CD4-positive, CD25-positive, alpha-beta regulatory T cell (primary cell): Measurements from ENCODE around the gene YAF2. TPM values are rescaled to one million over a fixed set of nuclear protein-coding genes. Genes with fewer than 3 reads are reported as not detected.
"Not testable (repeated sequence)": the region's sequence is repeated elsewhere in the genome, so short reads cannot be mapped to it uniquely, and the experiment has no call there.

Experiments used
- ATAC-seq, 2 donors: fragments of 150-1000 bp; cut with Tn5 transposase; one replicate each; pipeline ENCODE4 v1.10.0; 2021; ENCODE audit warnings: low read depth in 2 of 2, moderate number of reproducible peaks in 2 of 2, moderate library complexity in 1 of 2
- DNase-seq, 3 donors: peaks; one replicate each; pipeline versions ENCODE4 v3.0.0 to v3.0.0-alpha.2; 2012 to 2022; ENCODE audit warnings: mixed read lengths in 1 of 3
- H3K27ac ChIP-seq: one replicate; pipeline ENCODE4 v1.7.0; 2013; ENCODE audit warnings: mild to moderate bottlenecking, low read length; ENCODE audit not compliant: insufficient read depth, poor library complexity, severe bottlenecking
- H3K27me3 ChIP-seq: one replicate; pipeline ENCODE4 v1.7.0; 2013; ENCODE audit warnings: low read length; ENCODE audit not compliant: control insufficient read depth, insufficient read depth
- H3K36me3 ChIP-seq: one replicate; pipeline ENCODE4 v1.7.0; 2013; ENCODE audit warnings: mild to moderate bottlenecking, low read length, moderate library complexity; ENCODE audit not compliant: control insufficient read depth, insufficient read depth
- H3K4me1 ChIP-seq: 2 replicates; pipeline ENCODE4 v1.7.0; 2013; ENCODE audit warnings: mild to moderate bottlenecking, low read length; ENCODE audit not compliant: insufficient read depth, control insufficient read depth, poor library complexity, severe bottlenecking
- H3K4me3 ChIP-seq: one replicate; pipeline ENCODE4 v1.7.0; 2013; ENCODE audit warnings: low read depth, mild to moderate bottlenecking, low read length, moderate library complexity
- H3K9me3 ChIP-seq, 2 experiments: 1 replicate in 1 of 2; 2 replicates in 1 of 2; pipeline ENCODE4 v1.7.0; 2013; ENCODE audit warnings: low read length in 2 of 2, mild to moderate bottlenecking in 1 of 2, moderate library complexity in 1 of 2; ENCODE audit not compliant: control insufficient read depth in 2 of 2
- H3K27ac Mint-ChIP-seq, 3 donors: one replicate each; pipeline ENCODE4 v1.8.0; 2020 to 2022; ENCODE audit warnings: mild to moderate bottlenecking in 3 of 3, mixed read lengths in 3 of 3, moderate library complexity in 2 of 3
- H3K27me3 Mint-ChIP-seq: one replicate; pipeline ENCODE4 v1.8.0; 2022; ENCODE audit warnings: mild to moderate bottlenecking, mixed read lengths
- H3K36me3 Mint-ChIP-seq: one replicate; pipeline ENCODE4 v1.8.0; 2020; ENCODE audit warnings: mixed read lengths
- H3K4me1 Mint-ChIP-seq, 4 donors: one replicate each; pipeline ENCODE4 v1.8.0; 2020 to 2022; ENCODE audit warnings: mixed read lengths in 4 of 4, mild to moderate bottlenecking in 1 of 4
- H3K4me3 Mint-ChIP-seq, 4 donors: one replicate each; pipeline ENCODE4 v1.8.0; 2020 to 2022; ENCODE audit warnings: mild to moderate bottlenecking in 4 of 4, mixed read lengths in 4 of 4, moderate library complexity in 3 of 4
- H3K9me3 Mint-ChIP-seq, 7 donors: one replicate each; pipeline ENCODE4 v1.8.0; 2020 to 2022; ENCODE audit warnings: mixed read lengths in 7 of 7, mild to moderate bottlenecking in 3 of 7, moderate library complexity in 2 of 7
- polyA plus RNA-seq, 4 donors: library from polyadenylated mRNA; unstranded; fragments of 300-500 nt; fragmentation: Illumina TruSeq; gene quantifications; one replicate each; pipeline ENCODE4 v1.2.3, GENCODE V29; 2021
- total RNA-seq: library from RNA; stranded (reverse); gene quantifications from one replicate; pipeline ENCODE4 v1.2.3, GENCODE V29; 2022

The YAF2 gene
- total and polyA plus RNA-seq, 5 donors from 2014 or later = 14.4 to 73.3 (median 21.1) TPM

- H3K4me1 ChIP-seq = no peaks in the 10 kb centered on the region
- no peak overlapping the region for H3K4me3 ChIP-seq
- H3K9me3 ChIP-seq = no peaks in the 10 kb centered on the region
- DNase-seq (no peak), ATAC-seq (no peak)
- peaks cover 5% of the 10 kb centered on the region for H3K27me3 Mint-ChIP-seq
- peaks cover 8 to 49% (median 22%) of the 10 kb centered on the region in 4 donors for H3K4me1 Mint-ChIP-seq
- H3K9me3 Mint-ChIP-seq = no peaks in the 10 kb centered on the region
- H3K27ac Mint-ChIP-seq = peak overlapping the region in 1 of 3 donors; percentile 56
- peaks cover 23% of the 10 kb centered on the region for H3K36me3 Mint-ChIP-seq
- H3K27me3 ChIP-seq = no peaks in the 10 kb centered on the region
- peaks cover 36% of the 10 kb centered on the region for H3K36me3 ChIP-seq
- H3K27ac ChIP-seq = no peak overlapping the region
- H3K4me3 Mint-ChIP-seq = no peak overlapping the region
Observed at GRCh38 chr12:42196723-42197603, 41.1 kb downstream of the YAF2 start.

- DNase-seq = no peak
- Histone ChIP-seq H3K9me3 (no peaks in the 10 kb centered on the region), H3K4me1 (no peaks in the 10 kb centered on the region), H3K27ac (no peak overlapping the region), H3K36me3 (peaks cover 26% of the 10 kb centered on the region), H3K27me3 (no peaks in the 10 kb centered on the region), H3K4me3 (no peak overlapping the region)
- no peak for ATAC-seq
- Mint-ChIP-seq H3K4me1 (peaks cover 8 to 22% (median 17%) of the 10 kb centered on the region in 4 donors), H3K36me3 (peaks cover 17% of the 10 kb centered on the region), H3K9me3 (no peaks in the 10 kb centered on the region), H3K4me3 (no peak overlapping the region), H3K27ac (peak overlapping the region in 2 of 3 donors; percentile 9 to 48), H3K27me3 (peaks cover 5% of the 10 kb centered on the region)
Observed at GRCh38 chr12:42192686-42193085, 45.4 kb downstream of the YAF2 start.

GRCh38 chr12:42192258-42192657 is 45.8 kb downstream of the YAF2 start:
- Histone ChIP-seq H3K36me3 (peaks cover 25% of the 10 kb centered on the region), H3K9me3 (no peaks in the 10 kb centered on the region), H3K27me3 (no peaks in the 10 kb centered on the region), H3K4me1 (no peaks in the 10 kb centered on the region), H3K4me3 (no peak overlapping the region), H3K27ac (no peak overlapping the region)
- peaks cover 8 to 22% (median 16%) of the 10 kb centered on the region in 4 donors for H3K4me1 Mint-ChIP-seq
- H3K4me3 Mint-ChIP-seq = no peak overlapping the region
- DNase-seq (no peak), ATAC-seq (no peak)
- peaks cover 17% of the 10 kb centered on the region for H3K36me3 Mint-ChIP-seq
- peak overlapping the region in 1 of 3 donors; percentile 48 for H3K27ac Mint-ChIP-seq
- no peaks in the 10 kb centered on the region for H3K9me3 Mint-ChIP-seq
- H3K27me3 Mint-ChIP-seq = peaks cover 5% of the 10 kb centered on the region

GRCh38 chr12:42190376-42190775 is 47.7 kb downstream of the YAF2 start:
- no peak for DNase-seq
- peaks cover 14% of the 10 kb centered on the region for H3K36me3 Mint-ChIP-seq
- H3K27ac Mint-ChIP-seq = no peak overlapping the region
- no peaks in the 10 kb centered on the region for H3K27me3 Mint-ChIP-seq
- Histone ChIP-seq H3K27ac (no peak overlapping the region), H3K36me3 (peaks cover 16% of the 10 kb centered on the region), H3K4me1 (no peaks in the 10 kb centered on the region), H3K9me3 (no peaks in the 10 kb centered on the region), H3K4me3 (no peak overlapping the region), H3K27me3 (no peaks in the 10 kb centered on the region)
- no peaks in the 10 kb centered on the region for H3K9me3 Mint-ChIP-seq
- no peak overlapping the region for H3K4me3 Mint-ChIP-seq
- H3K4me1 Mint-ChIP-seq = peaks cover 5 to 15% (median 10%) of the 10 kb centered on the region in 4 donors
- ATAC-seq = no peak

GRCh38 chr12:42188275-42188674 is 49.8 kb downstream of the YAF2 start:
- H3K27ac Mint-ChIP-seq, DNase-seq, H3K27me3 ChIP-seq, H3K9me3 ChIP-seq, H3K27me3 Mint-ChIP-seq, H3K9me3 Mint-ChIP-seq, H3K4me3 Mint-ChIP-seq, H3K4me1 ChIP-seq, H3K27ac ChIP-seq, H3K4me3 ChIP-seq, ATAC-seq: not testable (repeated sequence)
- peaks cover 12% of the 10 kb centered on the region for H3K36me3 ChIP-seq
- H3K4me1 Mint-ChIP-seq = peaks cover 7 to 14% (median 11%) of the 10 kb centered on the region in 4 donors
- peaks cover 21% of the 10 kb centered on the region for H3K36me3 Mint-ChIP-seq

GRCh38 chr12:42187799-42188198 is 50.2 kb downstream of the YAF2 start:
- Mint-ChIP-seq H3K4me1 (peaks cover 7 to 19% (median 15%) of the 10 kb centered on the region in 4 donors), H3K27me3 (no peaks in the 10 kb centered on the region)

GRCh38 chr12:42186793-42187192 is 51.3 kb downstream of the YAF2 start:
- no peak for DNase-seq
- no peaks in the 10 kb centered on the region for H3K27me3 Mint-ChIP-seq
- no peak overlapping the region for H3K27ac Mint-ChIP-seq
- H3K4me3 Mint-ChIP-seq = no peak overlapping the region
- no peak overlapping the region for H3K27ac ChIP-seq
- H3K4me1 ChIP-seq = no peaks in the 10 kb centered on the region
- H3K9me3 ChIP-seq = no peaks in the 10 kb centered on the region
- H3K36me3 Mint-ChIP-seq = peaks cover 23% of the 10 kb centered on the region
- H3K27me3 ChIP-seq = no peaks in the 10 kb centered on the region
- peaks cover 7 to 22% (median 18%) of the 10 kb centered on the region in 4 donors for H3K4me1 Mint-ChIP-seq
- H3K36me3 ChIP-seq = peaks cover 7% of the 10 kb centered on the region
- no peak for ATAC-seq
- peaks cover 0 to 2% (median 0%) of the 10 kb centered on the region in 7 donors for H3K9me3 Mint-ChIP-seq
- H3K4me3 ChIP-seq = no peak overlapping the region

More at GRCh38 chr12:42187799-42188198, 50.2 kb downstream of the YAF2 start:
- H3K4me3 Mint-ChIP-seq = no peak overlapping the region
- peaks cover 0 to 2% (median 0%) of the 10 kb centered on the region in 7 donors for H3K9me3 Mint-ChIP-seq
- H3K4me3 ChIP-seq = no peak overlapping the region
- H3K27ac ChIP-seq = no peak overlapping the region
- peaks cover 12% of the 10 kb centered on the region for H3K36me3 ChIP-seq
- H3K27me3 ChIP-seq = no peaks in the 10 kb centered on the region
- no peaks in the 10 kb centered on the region for H3K4me1 ChIP-seq
- ATAC-seq (no peak), DNase-seq (no peak)
- no peaks in the 10 kb centered on the region for H3K9me3 ChIP-seq
- H3K27ac Mint-ChIP-seq = peak overlapping the region in 2 of 3 donors; percentile 63 to 66
- H3K36me3 Mint-ChIP-seq = peaks cover 23% of the 10 kb centered on the region
